ENCODE results near the gene SCAF8.

GRCh38 chr6:154857529-154857928 lies 124.3 kb downstream of the SCAF8 start:
- no peak for TF ChIP-seq CTCF (IDR thresholded peaks at IDR 0.05)
- TF ChIP-seq POLR2A (IDR thresholded peaks at IDR 0.05) = no peak
